HepG2 (cell line): ENCODE results near the gene FGGY.

ENCODE experiments used
- POLR2A ChIP-seq, 2 experiments: IDR thresholded peaks; 2 replicates each; pipeline ENCODE4 v1.6.1; 2011; ENCODE audit warnings: low read depth in 2 of 2, low read length in 2 of 2, mild to moderate bottlenecking in 1 of 2, moderate library complexity in 1 of 2; ENCODE audit not compliant: insufficient read depth in 1 of 2
- ZNF629 ChIP-seq: sonication (generic); formaldehyde crosslinking; conservative IDR thresholded peaks from 2 replicates; pipeline ENCODE4 v1.5.0; 2020; ENCODE audit warnings: missing genetic modification reagents
- TF ChIP-seq, protein P1 (sequence below), 2 experiments: fragments of 450-650 bp in 1 of 2; sonication (generic) in 1 of 2; formaldehyde crosslinking in 1 of 2; IDR thresholded peaks; 2 replicates each; pipeline versions ENCODE4 v1.6.1 to v1.8.0; 2016 to 2022; ENCODE audit warnings: antibody characterized with exemption in 1 of 2, mild to moderate bottlenecking in 1 of 2, missing genetic modification reagents in 1 of 2

DNA sequence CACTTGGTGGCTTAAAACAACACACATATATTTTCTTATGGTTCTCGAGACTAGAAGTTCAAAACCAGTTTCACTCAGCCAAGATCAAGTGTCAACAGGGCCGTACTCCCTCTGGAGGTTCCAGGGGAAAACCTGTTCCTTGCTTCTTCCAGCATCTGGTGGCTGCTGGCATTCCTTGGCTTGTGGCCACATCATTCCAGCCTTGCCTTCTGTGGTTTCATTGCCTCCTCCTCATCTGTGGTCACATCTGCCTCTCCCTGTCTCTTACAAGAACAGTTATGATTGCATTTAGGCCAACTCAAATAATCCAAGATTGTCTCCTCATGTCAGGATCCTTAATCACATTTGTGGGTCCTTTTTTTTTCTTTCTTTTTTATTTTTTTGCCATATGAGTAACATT is 277.2 kb downstream of the FGGY start:
- TF ChIP-seq ZNF629 (CRISPR knock-in tag): no peak
- no peak for TF ChIP-seq POLR2A (IDR thresholded peaks at IDR 0.05; ENCODE audit: insufficient read depth in 1 of 2, low read depth in 2 of 2, low read length in 2 of 2)
- TF ChIP-seq, protein P1, sequence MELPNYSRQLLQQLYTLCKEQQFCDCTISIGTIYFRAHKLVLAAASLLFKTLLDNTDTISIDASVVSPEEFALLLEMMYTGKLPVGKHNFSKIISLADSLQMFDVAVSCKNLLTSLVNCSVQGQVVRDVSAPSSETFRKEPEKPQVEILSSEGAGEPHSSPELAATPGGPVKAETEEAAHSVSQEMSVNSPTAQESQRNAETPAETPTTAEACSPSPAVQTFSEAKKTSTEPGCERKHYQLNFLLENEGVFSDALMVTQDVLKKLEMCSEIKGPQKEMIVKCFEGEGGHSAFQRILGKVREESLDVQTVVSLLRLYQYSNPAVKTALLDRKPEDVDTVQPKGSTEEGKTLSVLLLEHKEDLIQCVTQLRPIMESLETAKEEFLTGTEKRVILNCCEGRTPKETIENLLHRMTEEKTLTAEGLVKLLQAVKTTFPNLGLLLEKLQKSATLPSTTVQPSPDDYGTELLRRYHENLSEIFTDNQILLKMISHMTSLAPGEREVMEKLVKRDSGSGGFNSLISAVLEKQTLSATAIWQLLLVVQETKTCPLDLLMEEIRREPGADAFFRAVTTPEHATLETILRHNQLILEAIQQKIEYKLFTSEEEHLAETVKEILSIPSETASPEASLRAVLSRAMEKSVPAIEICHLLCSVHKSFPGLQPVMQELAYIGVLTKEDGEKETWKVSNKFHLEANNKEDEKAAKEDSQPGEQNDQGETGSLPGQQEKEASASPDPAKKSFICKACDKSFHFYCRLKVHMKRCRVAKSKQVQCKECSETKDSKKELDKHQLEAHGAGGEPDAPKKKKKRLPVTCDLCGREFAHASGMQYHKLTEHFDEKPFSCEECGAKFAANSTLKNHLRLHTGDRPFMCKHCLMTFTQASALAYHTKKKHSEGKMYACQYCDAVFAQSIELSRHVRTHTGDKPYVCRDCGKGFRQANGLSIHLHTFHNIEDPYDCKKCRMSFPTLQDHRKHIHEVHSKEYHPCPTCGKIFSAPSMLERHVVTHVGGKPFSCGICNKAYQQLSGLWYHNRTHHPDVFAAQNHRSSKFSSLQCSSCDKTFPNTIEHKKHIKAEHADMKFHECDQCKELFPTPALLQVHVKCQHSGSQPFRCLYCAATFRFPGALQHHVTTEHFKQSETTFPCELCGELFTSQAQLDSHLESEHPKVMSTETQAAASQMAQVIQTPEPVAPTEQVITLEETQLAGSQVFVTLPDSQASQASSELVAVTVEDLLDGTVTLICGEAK (IDR thresholded peaks at IDR 0.05): no peak
- TF ChIP-seq, protein P1 (CRISPR knock-in tag; IDR thresholded peaks at IDR 0.05): no peak
